WI38 (cell line): ENCODE data around the gene SUPT5H.

Experiments used
- H3K4me3 ChIP-seq: 2 replicates; pipeline ENCODE4 v1.5.1; 2011; ENCODE audit warnings: low read depth, mild to moderate bottlenecking, control low read depth, low read length
- TF ChIP-seq, protein P1 (sequence below): IDR thresholded peaks from 2 replicates; pipeline ENCODE4 v1.5.1; 2012; ENCODE audit warnings: low read depth, mild to moderate bottlenecking, control low read depth, low read length

Gene SUPT5H

DNA sequence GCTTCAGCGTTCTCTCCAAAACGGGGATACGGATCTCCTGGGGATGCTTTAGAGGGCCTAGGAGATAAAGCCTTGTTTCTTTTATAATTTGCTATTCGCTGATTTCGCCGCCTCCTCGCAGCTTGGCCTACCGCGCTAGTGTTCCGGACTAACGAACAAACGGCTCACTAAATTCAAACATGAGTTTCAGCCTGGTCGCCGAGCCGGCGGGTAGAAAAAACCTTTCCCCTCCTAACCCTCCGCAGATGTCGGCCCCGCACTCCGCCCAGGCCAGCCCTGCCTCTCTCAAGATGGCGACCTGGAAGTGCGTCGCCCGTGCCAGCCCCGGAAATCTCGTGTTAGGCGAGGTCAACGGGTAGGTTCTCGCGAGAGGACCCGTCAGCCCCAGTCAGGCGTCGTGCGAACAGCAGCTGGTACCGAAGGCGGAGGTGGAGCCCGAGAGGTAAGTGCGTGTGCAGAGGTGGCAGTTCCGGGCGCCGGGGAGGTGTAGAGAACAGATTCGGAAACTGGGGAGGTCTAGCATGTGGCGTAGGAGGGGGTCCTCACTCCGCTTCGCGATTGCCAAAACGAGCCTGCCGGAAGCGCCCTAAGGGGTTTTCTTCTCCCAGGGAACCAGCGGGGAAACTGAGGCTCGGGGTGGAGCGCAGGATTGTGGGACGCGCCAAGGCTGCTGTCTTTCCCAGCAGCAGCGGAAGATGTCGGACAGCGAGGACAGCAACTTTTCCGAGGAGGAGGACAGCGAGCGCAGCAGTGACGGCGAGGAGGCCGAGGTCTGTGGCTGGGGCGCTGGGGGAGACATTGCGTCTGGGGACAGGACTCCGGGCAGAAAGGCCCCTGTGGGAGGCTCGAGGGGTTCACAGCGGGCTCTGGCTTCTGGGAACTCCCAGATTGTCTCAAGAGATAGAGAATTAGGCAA lies at the start of gene SUPT5H:
Gene SUPT5H (plus strand): TSS at position 387 of the 916 bp plus-strand sequence. CDS start 309 bp downstream, at position 696.
- TF ChIP-seq, protein P1, sequence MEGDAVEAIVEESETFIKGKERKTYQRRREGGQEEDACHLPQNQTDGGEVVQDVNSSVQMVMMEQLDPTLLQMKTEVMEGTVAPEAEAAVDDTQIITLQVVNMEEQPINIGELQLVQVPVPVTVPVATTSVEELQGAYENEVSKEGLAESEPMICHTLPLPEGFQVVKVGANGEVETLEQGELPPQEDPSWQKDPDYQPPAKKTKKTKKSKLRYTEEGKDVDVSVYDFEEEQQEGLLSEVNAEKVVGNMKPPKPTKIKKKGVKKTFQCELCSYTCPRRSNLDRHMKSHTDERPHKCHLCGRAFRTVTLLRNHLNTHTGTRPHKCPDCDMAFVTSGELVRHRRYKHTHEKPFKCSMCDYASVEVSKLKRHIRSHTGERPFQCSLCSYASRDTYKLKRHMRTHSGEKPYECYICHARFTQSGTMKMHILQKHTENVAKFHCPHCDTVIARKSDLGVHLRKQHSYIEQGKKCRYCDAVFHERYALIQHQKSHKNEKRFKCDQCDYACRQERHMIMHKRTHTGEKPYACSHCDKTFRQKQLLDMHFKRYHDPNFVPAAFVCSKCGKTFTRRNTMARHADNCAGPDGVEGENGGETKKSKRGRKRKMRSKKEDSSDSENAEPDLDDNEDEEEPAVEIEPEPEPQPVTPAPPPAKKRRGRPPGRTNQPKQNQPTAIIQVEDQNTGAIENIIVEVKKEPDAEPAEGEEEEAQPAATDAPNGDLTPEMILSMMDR = no peak
- H3K4me3 ChIP-seq = peak within 1 kb of the TSS; percentile 100

DNA sequence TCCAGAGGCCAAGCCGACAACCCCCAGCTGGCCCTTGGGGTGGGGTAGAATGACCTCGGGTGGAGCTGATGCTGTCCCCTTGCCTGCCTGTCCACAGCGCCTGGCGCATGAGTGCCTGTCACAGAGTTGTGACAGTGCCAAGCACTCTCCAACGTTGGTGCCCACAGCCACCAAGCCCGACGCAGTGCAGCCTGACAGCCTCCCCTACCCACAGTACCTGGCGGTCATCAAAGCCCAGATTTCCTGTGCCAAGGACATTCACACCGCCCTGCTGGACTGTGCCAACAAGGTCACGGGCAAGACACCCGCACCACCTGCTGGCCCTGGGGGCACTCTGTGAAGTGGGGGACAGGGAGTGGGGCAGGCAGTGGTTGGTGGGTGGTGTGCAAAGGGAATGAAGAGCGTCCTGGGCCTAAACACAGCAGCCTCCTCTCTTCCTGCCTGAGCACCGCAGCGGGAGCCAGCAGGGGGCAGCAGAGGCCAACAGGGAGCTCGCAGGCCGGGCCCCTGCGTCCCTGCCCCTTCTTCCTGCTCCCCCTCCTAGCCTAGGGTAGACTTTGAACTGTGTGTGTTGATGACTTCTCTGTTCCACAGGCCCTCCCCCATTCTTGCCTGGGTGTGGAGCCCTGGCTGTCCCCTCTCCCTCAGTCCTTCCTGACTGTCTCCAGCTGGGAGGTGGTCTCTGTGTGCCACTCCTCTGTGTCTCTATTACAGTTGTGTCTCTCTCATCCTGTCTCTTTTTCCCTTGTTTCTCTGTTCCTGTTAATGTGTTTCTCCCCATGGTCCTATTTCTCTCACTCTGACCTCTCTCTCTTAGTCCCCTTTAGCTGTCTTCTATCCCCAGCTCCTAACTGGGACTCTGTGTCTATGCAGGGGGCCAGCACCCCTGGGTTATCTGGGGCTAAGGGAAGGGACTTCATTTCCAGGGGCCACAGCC lies 47.8 kb upstream of the SUPT5H start:
- TF ChIP-seq, protein P1 = peak; percentile 92
- no peak overlapping the region for H3K4me3 ChIP-seq

DNA sequence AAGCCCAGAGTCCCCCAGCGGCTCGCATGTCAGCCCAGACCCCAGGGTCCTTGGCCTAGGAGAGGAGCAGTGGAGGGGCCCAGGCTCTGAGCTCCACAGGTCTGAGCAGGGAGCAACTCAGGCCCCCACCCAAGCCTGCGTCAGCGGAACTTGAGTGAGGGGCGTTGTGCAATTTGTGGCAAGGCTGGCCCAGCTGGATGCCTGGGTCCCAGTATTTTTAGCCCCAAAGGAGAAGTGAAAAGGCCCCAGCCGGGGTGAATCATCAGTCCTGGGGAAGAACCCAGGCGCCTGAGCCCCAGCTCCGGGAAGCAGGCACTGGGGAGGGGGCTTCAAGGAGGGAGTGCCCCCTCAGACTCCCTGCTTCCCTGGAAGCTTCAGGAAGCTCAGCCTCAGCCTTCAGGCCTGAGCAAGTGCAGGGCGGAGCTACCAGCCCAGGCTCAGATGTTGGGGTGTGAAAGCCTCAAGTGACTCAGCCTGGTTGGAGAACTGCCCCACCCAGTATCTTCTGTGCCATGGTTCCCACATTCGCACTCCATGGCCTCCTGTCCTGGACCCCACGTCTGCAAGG lies 47.0 kb upstream of the SUPT5H start:
- TF ChIP-seq, protein P1 = no peak
- H3K4me3 ChIP-seq = no peak overlapping the region

DNA sequence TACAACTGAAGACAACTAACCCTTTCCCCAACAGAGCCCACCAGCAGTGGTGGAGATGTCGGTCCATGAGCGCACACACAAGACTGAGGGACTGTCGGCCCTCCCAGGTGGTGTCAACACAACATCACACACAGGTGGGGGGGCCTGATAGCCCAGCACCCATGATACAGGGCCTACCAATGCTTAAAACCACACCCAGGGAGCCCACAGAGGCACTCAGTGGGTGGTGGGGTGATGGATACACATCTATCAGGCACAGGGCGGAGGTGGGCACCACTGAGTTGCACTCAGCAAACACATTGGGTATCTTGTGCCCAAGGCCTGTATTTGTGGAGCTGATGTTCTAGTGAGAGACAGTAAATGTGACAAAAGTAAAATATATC lies 45.7 kb upstream of the SUPT5H start:
- TF ChIP-seq, protein P1 = no peak
- no peak overlapping the region for H3K4me3 ChIP-seq

DNA sequence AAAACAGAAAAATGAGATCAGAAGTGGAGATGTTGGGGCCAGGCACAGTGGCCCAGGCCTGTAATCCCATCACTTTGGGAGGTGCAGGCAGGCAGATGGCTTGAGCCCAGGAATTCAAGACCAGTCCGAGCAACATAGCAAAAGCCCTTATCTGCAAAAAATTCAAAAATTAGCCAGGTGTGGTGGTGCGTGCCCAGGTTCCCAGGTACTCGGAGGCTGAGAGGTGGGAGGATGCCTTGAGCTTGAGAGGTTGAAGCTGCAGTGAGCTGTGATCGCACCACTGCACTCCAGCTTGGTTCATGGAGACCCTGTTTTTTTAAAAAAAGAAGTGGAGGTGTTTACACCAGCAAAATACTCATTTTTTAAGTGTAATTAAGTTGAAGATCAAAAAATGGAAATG lies 45.3 kb upstream of the SUPT5H start:
- no peak overlapping the region for H3K4me3 ChIP-seq
- TF ChIP-seq, protein P1 = no peak

DNA sequence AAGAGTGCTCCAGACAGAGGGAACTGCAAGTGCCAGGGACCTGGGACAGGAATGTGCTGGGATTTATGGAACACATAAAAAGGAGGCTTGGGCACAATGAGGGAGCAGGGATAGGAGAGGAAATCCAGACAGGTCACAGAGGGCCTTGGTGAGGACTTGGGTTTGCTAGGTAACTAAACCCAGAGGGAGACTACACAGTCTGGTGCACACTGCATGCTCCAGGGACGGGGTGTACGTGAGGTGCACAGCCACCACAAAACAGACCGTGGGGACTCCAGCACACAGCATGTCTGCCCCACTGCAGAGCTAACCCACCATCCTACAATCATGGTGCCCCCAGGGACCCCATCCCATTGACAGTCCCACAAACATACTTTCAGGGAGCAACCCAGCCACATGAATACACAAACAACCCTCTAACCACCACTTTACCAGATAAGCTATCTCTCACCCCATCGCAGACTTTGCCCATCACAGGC lies 44.3 kb upstream of the SUPT5H start:
- TF ChIP-seq, protein P1 = no peak
- no peak overlapping the region for H3K4me3 ChIP-seq
